C4-2B (cell line): ENCODE measurements around the gene CACNB2.

ENCODE experiments used
- CTCF ChIP-seq: fragments of 450-650 bp; conservative IDR thresholded peaks from 2 replicates; pipeline ENCODE4 v1.5.1; 2017; ENCODE audit warnings: mild to moderate bottlenecking
- ZFX ChIP-seq: fragments of 450-650 bp; IDR thresholded peaks from 2 replicates; pipeline ENCODE4 v1.6.1; 2017

GRCh38 chr10:18332048-18332447 is 191.8 kb downstream of the CACNB2 start:
- TF ChIP-seq CTCF (no peak), ZFX (no peak)
